Forelimb muscle (tissue), 1 donor: Measurements from ENCODE around the gene PEX16. TPM values are rescaled to one million over a fixed set of nuclear protein-coding genes. Genes with fewer than 3 reads are reported as not detected.

Experiments used
- DNase-seq: peaks from one replicate; pipeline ENCODE4 v3.0.0-alpha.2; 2013; ENCODE audit warnings: low read depth
- polyA plus RNA-seq: library from polyadenylated mRNA; unstranded; fragments of 120-200 nt; gene quantifications from one replicate; pipeline ENCODE4 v1.2.1, GENCODE V29; 2013; ENCODE audit not compliant: insufficient read length

The PEX16 gene
- polyA plus RNA-seq, 1 donor = 11.7 TPM

- DNase-seq = no peak
Measured at GRCh38 chr11:45879803-45880686, 37.6 kb downstream of the PEX16 start.

GRCh38 chr11:45877845-45878244, 39.8 kb downstream of the PEX16 start:
- DNase-seq = no peak

GRCh38 chr11:45877221-45877620, 40.5 kb downstream of the PEX16 start:
- no peak for DNase-seq

GRCh38 chr11:45876401-45876800, 41.3 kb downstream of the PEX16 start:
- DNase-seq = no peak

- no peak for DNase-seq
Measured at GRCh38 chr11:45872651-45873356, 44.9 kb downstream of the PEX16 start.

- DNase-seq = no peak
Measured at GRCh38 chr11:45871638-45872037, 46.0 kb downstream of the PEX16 start.

GRCh38 chr11:45870706-45871105, 47.0 kb downstream of the PEX16 start:
- no peak for DNase-seq

- no peak for DNase-seq
Measured at GRCh38 chr11:45869551-45869950, 48.1 kb downstream of the PEX16 start.

GRCh38 chr11:45864041-45864440, 53.6 kb downstream of the PEX16 start:
- no peak for DNase-seq

- no peak for DNase-seq
Measured at GRCh38 chr11:45860764-45861510, 56.7 kb downstream of the PEX16 start.

- no peak for DNase-seq
Measured at GRCh38 chr11:45860348-45860747, 57.3 kb downstream of the PEX16 start.

Other genes with a start within 250 kb of the PEX16 start
- 6.6 TPM for gene SLC35C1, start 112.7 kb downstream of the PEX16 start, polyA plus RNA-seq
- 25.9 TPM for gene CRY2, start 70.4 kb downstream of the PEX16 start, polyA plus RNA-seq
- 41.3 TPM for gene MAPK8IP1, start 32.2 kb downstream of the PEX16 start, polyA plus RNA-seq
- 0.43 TPM for gene FREY1, start 10.6 kb downstream of the PEX16 start, polyA plus RNA-seq
- gene LARGE2, start 4.8 kb upstream of the PEX16 start, polyA plus RNA-seq = 0.30 TPM
- 35.7 TPM for gene PHF21A, start 203.6 kb upstream of the PEX16 start, polyA plus RNA-seq